Loucy (cell line): ENCODE results near the gene SCN3B.

ENCODE experiments used
- H2AFZ ChIP-seq: fragments of 200-600 bp; sonication (generic); 2 replicates; pipeline ENCODE4 v1.6.0; 2016; ENCODE audit warnings: antibody characterized with exemption, mild to moderate bottlenecking, low read length, moderate library complexity
- H3F3A ChIP-seq: fragments of 200-600 bp; 2 replicates; pipeline ENCODE4 v1.6.0; 2016; ENCODE audit warnings: antibody characterized with exemption, low read depth, mild to moderate bottlenecking
- H3K27me3 ChIP-seq: fragments of 200-600 bp; sonication (generic); 2 replicates; pipeline ENCODE4 v1.6.1; 2014; ENCODE audit warnings: low read length, mild to moderate bottlenecking; ENCODE audit not compliant: insufficient read depth, poor library complexity, severe bottlenecking
- H3K36me3 ChIP-seq: fragments of 200-600 bp; sonication (generic); 2 replicates; pipeline ENCODE4 v1.6.1; 2016; ENCODE audit warnings: low read length; ENCODE audit not compliant: insufficient read depth
- H3K4me1 ChIP-seq: fragments of 200-600 bp; sonication (generic); 2 replicates; pipeline ENCODE4 v1.5.1; 2014; ENCODE audit warnings: low read length, mild to moderate bottlenecking; ENCODE audit not compliant: insufficient read depth, poor library complexity, severe bottlenecking
- H3K4me2 ChIP-seq: fragments of 200-600 bp; sonication (generic); 2 replicates; pipeline ENCODE4 v1.6.0; 2014; ENCODE audit warnings: antibody characterized with exemption, low read length, low read depth, mild to moderate bottlenecking; ENCODE audit not compliant: poor library complexity, severe bottlenecking
- H3K4me3 ChIP-seq: fragments of 200-600 bp; sonication (generic); 2 replicates; pipeline ENCODE4 v1.5.1; 2014; ENCODE audit warnings: low read length, mild to moderate bottlenecking, mixed read lengths; ENCODE audit not compliant: poor library complexity, severe bottlenecking
- H3K79me2 ChIP-seq: fragments of 200-600 bp; sonication (generic); 2 replicates; pipeline ENCODE4 v1.6.1; 2014; ENCODE audit warnings: low read length; ENCODE audit not compliant: insufficient read depth
- H3K9ac ChIP-seq: fragments of 200-600 bp; sonication (generic); 2 replicates; pipeline ENCODE4 v1.6.0; 2014; ENCODE audit warnings: mild to moderate bottlenecking, low read depth, low read length, moderate library complexity; ENCODE audit not compliant: poor library complexity, severe bottlenecking
- H3K9me2 ChIP-seq: fragments of 200-600 bp; sonication (generic); replicated peaks from 2 replicates; pipeline ENCODE4 v1.6.1; 2016; ENCODE audit warnings: low read depth, low read length, mixed read lengths
- H3K9me3 ChIP-seq: fragments of 200-600 bp; sonication (generic); 2 replicates; pipeline ENCODE4 v1.6.1; 2014; ENCODE audit warnings: mild to moderate bottlenecking, antibody characterized with exemption, low read length, low read depth; ENCODE audit not compliant: insufficient read depth
- H4K20me1 ChIP-seq: fragments of 200-600 bp; sonication (generic); 2 replicates; pipeline ENCODE4 v1.6.0; 2014; ENCODE audit warnings: antibody characterized with exemption, low read length, mild to moderate bottlenecking; ENCODE audit not compliant: insufficient read depth, poor library complexity, severe bottlenecking
- CTCF ChIP-seq: fragments of 200-600 bp; sonication (generic); conservative IDR thresholded peaks from 2 replicates; pipeline ENCODE4 v1.5.1; 2014; ENCODE audit warnings: mild to moderate bottlenecking, antibody characterized with exemption, low read length
- EZH2phosphoT487 ChIP-seq: fragments of 200-600 bp; IDR thresholded peaks from 2 replicates; pipeline ENCODE4 v1.6.1; 2018; ENCODE audit warnings: antibody characterized with exemption, mild to moderate bottlenecking, moderate library complexity, borderline replicate concordance

The SCN3B gene

GRCh38 chr11:123653827-123654565 lies 428 bp downstream of the SCN3B start:
- H3K4me2 ChIP-seq, result peak overlapping the region; percentile 20
- H2AFZ ChIP-seq, result no peak overlapping the region
- no peak overlapping the region for H3K4me3 ChIP-seq
- H3K9me2 ChIP-seq, result no peaks in the 10 kb centered on the region
- no peaks in the 10 kb centered on the region for H3K79me2 ChIP-seq
- no peaks in the 10 kb centered on the region for H3K9me3 ChIP-seq
- TF ChIP-seq CTCF (no peak), EZH2phosphoT487 (no peak)
- H3K36me3 ChIP-seq, result no peaks in the 10 kb centered on the region
- no peaks in the 10 kb centered on the region for H3F3A ChIP-seq
- no peaks in the 10 kb centered on the region for H4K20me1 ChIP-seq
- H3K27me3 ChIP-seq, result no peaks in the 10 kb centered on the region
- no peak overlapping the region for H3K9ac ChIP-seq
- H3K4me1 ChIP-seq, result no peaks in the 10 kb centered on the region

- Histone ChIP-seq H3K4me2 (no peak overlapping the region), H4K20me1 (no peaks in the 10 kb centered on the region), H3K79me2 (no peaks in the 10 kb centered on the region), H3K9ac (no peak overlapping the region), H3K4me3 (no peak overlapping the region), H3F3A (no peaks in the 10 kb centered on the region), H3K4me1 (no peaks in the 10 kb centered on the region), H3K9me2 (no peaks in the 10 kb centered on the region), H3K36me3 (no peaks in the 10 kb centered on the region), H3K27me3 (no peaks in the 10 kb centered on the region), H2AFZ (no peak overlapping the region), H3K9me3 (no peaks in the 10 kb centered on the region)
- TF ChIP-seq EZH2phosphoT487, result no peak
- no peak for TF ChIP-seq CTCF
These were observed 969 bp downstream of the SCN3B start for GRCh38 chr11:123653483-123653826.

- Histone ChIP-seq H3K9ac (no peak overlapping the region), H3K27me3 (no peaks in the 10 kb centered on the region), H3K4me3 (no peak overlapping the region), H3K4me1 (no peaks in the 10 kb centered on the region), H4K20me1 (no peaks in the 10 kb centered on the region), H3K9me3 (no peaks in the 10 kb centered on the region), H3K36me3 (no peaks in the 10 kb centered on the region), H3K79me2 (no peaks in the 10 kb centered on the region), H2AFZ (no peak overlapping the region), H3F3A (no peaks in the 10 kb centered on the region), H3K4me2 (no peak overlapping the region), H3K9me2 (no peaks in the 10 kb centered on the region)
- TF ChIP-seq EZH2phosphoT487 (no peak), CTCF (no peak)
These were observed 1.8 kb downstream of the SCN3B start for GRCh38 chr11:123652599-123652998.
